GM21528 (cell line): Measurements from ENCODE around the gene TOM1L2.

Source experiments
- ATAC-seq: cut with Tn5 transposase; IDR thresholded peaks from one replicate; pipeline ENCODE4 v1.9.1; 2021; ENCODE audit warnings: mild to moderate bottlenecking, moderate library complexity; ENCODE audit not compliant: unreplicated experiment, low FRiP score

TOM1L2 gene

DNA sequence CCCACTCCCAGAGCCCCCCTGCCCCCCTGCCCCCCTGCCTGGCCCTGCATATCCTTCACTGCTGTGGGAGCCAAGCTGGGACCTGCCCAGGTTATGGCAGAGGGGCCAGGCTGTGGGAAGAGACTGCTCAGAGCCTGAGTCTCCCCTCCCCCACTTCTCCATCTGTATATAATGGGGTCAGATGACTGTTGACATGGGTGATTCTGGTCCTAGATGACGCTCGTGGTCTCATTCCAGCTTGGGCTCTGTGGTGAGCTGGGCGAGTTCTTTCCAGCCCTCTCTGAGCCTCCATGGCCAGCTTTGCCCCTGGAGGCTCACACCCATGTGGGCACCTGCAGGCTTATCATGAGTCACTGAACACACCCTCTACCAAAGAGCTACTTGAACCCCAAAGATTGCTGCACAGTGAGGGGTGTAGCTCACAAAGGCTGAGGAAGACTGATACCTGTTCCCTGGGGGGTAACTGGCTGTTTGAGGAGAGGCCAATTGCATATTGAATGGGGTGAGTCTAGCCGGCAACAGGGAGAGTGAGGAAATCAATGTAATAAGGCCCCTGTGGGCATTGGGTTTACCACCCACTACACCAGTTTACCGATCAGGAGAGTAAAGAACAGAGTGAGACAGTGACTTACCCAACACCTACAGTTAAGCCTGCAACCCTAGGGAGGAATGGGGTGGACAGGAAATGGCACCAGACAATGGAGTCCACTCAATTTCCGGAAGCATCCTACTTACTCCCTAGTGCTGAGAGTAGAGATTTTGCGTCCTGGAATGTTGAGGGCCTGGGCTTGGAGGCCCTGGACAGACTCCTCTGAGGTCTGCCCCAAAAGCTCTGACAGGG lies 131.2 kb downstream of the TOM1L2 start:
- no peak for ATAC-seq

GRCh38 chr17:17839791-17840707 lies 132.2 kb downstream of the TOM1L2 start:
- peak; percentile 47 for ATAC-seq

DNA sequence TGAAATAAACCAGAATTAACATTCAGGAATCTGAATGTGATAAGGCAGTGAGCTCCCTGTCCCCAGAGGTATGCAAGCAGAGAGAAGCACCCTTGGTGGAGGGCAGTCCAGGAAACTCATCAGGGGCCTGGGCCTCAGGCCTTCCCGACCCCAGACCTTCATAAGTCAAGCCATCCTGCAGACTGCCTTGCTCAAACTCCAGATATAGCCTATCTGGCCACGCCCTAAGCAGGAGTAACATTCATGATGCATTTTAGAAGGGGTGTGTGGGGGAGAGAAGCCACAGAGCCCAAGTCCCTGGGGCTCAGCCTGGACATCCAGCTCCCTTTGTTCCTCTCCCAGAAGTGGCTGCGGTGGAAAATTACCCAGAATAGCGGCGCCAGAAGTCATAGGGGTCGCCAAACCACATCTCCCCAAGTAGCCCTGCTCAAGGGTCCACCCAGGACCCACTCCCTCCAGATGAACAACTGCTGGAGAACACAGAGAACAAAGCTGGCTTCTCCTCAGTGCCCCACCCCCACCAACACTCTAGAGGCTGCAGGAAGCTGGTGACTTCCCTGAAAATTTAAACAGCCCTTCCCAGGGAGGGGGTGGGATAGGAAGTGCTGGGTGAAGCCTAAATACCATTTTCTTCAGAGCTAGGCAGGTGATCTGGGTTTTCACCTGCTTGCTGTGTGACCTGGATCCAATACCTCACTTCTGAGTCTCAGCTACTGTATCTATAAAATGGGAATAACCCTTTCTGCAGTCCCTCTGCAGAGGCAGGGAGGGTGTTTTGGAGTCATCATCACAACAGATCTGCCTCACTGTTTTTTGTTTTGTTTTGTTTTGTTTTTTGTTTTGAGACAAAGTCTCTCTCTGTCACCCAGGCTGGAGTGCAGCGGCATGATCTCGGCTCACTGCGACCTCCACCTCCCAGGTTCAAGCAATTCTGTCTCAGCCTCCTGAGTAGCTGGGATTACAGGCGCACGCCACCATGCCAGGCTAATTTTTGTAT lies 133.9 kb downstream of the TOM1L2 start:
- ATAC-seq: no peak

GRCh38 chr17:17837380-17837821 lies 134.8 kb downstream of the TOM1L2 start:
- ATAC-seq: no peak

DNA sequence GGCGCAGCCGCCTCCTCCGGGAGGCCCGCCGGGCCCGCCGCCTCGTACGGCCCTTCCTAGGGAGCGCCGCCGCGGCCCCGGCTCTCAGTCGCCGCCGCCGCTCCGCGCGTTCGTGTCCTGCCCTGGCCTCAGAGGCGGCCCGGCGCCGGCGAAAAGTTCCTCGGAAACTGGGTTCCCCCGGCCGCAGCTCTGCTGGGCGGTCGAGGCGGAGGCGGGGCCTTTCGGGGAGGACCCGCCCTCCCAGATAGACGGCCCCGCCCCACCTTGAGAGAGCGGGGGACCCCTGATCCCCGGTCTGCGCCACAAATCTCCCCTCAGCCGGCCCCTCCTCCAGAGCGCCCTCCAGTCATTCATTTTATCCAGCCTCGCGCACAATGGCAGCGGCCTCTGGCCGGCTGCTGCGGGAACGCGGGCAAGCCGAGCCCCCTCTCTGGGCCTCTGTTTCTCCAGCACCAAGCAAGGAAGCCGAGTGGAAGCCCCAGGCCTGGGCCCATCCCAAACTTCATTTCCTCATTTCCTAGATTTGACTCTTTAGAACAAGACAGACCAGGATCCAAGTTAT lies 135.3 kb downstream of the TOM1L2 start, which contains the start of gene SREBF1:
SREBF1 (minus strand) TSS at position 169 of the 562 bp plus-strand sequence. CDS start 169 bp downstream, outside the sequence.
- ATAC-seq: peak; percentile 25

GRCh38 chr17:17836250-17836817 lies 135.9 kb downstream of the TOM1L2 start:
- peak; percentile 55 for ATAC-seq

DNA sequence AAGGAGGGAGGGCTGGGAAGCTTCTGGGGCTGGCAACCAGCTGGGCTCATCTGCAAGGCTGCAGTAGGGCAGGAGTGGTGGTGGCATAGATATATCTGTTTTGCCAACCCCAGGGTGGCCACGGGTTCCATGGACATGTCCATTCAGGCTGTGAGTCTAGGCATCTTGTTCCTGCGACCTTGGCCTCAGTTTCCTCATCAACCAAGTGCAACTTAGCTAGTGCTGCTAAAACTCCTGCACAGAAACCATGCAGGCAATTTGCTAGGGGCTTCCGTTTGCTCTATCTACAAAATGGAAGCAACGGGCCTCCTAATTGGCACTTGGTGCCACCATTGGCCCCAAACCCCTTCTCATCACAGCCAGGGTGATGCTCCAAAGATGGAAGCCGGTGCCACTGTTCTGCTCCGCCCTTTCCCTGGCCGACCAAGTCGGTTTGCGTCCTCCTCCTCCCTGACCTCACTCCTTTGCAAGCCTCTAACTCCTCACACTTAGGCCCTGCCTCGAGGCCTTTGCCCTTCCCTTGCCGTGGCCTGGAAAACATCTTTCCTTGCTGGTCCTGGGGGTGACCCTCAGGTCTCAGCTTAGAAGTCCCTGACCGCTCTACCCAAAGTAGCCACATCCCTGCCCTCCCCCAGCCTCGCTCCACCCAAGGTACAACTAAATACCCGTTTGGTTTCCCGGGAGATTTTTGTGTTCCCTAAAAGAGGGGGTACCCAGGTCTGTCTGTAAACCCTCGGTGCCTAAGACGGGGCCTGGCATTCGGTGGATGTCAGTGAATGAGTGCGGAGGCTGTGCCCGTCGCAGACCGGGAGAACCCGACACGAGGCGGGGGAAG lies 136.6 kb downstream of the TOM1L2 start:
- no peak for ATAC-seq

GRCh38 chr17:17834974-17835373 lies 137.2 kb downstream of the TOM1L2 start:
- no peak for ATAC-seq

DNA sequence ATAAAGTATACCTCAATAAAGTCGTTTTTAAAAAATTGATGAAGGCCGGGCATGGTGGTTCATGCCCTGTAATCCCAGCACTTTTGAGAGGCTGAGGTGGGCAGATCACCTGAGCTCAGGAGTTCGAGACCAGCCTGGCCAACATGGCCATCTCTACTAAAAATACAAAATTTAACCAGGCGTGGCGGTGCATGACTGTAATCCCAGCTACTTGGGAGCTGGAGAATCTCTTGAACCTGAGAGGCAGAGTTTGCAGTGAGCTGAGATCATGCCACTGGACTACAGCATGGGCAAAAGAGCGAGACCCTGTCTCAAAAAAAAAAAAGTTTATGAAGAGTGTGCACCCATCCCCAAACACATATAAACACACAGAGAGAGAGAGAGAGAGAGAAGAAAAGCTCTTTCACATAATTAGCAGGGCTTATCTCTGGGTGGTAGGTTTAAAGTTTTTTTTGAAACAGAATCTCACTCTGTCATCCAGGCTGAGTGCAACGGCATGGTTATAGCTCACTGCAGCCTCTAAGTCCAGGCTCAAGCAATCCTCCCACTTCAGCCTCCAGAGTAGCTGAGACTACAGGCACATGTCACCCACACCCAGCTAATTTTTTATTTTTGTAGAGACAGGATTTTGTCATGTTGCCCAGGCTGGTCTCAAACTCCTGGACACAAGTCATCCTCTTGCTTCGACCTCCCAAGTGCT lies 138.4 kb downstream of the TOM1L2 start:
- ATAC-seq: no peak

GRCh38 chr17:17832032-17832363 lies 140.2 kb downstream of the TOM1L2 start:
- no peak for ATAC-seq

- ATAC-seq: no peak
Measured at GRCh38 chr17:17831208-17832031, 140.8 kb downstream of the TOM1L2 start.

DNA sequence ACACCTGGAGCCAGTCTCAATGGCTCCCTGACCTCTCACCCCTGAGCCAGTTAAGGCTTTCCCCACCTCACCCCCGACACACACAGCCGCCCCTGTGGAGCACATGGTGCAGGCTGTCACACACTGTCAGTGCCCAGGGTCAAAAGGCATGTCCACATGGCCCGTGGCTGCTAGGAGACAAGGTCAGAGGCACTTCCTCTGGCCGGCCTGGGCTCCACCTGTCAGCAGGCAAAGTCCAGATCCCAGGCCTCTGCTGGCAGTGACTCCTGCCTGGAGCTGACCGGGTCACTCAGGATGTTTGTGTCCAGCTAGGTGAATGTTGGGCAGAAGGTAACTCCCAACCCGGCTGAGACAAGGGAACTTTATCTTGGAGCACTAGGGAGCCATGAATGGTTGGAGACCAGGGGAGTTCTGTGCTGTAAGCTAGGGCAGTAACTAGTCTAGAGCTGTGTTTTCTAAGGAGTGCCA lies 141.4 kb downstream of the TOM1L2 start:
- no peak for ATAC-seq

- ATAC-seq: no peak
Measured at GRCh38 chr17:17830269-17830567, 142.0 kb downstream of the TOM1L2 start.

- no peak for ATAC-seq
Measured at GRCh38 chr17:17827826-17828621, 144.2 kb downstream of the TOM1L2 start.

DNA sequence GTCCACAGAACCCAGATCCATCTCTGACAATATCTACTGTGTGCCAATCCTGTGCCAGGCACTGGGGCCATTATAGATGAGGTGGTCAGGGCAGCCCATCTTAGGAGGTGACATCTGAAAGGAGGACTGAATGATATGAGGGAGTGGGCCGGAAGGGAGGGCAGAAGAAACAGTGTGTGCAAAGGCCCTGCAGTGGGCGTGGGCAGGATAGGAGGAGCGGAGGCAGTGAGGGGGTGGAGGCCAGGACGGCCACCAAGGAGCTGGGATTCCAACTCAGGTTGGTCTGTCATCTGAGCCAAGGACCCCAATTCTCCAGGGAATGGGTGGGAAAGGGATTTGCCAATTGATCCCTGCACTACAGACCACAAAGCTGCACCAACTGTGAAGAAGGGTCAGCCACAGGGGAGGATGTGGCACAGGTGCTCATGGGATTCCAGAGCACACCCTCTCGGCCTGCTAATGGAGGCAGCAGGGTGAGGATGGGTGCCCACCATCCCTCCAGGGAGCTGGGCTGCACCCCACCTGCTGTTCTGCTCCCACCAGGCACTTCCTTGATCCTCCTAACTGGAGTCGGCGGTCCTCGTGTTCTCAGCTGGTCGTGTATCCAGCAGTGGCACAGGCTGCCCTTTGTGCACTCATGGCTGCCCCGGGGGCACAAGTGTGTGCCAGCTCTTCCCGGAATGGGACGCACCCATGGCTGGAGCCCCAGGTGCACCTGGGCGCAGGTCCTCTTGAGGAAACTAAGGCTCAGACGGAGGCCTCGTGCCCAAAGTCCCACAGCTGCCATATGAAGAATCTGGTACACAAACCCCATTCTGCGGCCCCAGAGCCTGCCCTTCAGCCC lies 145.0 kb downstream of the TOM1L2 start:
- no peak for ATAC-seq

DNA sequence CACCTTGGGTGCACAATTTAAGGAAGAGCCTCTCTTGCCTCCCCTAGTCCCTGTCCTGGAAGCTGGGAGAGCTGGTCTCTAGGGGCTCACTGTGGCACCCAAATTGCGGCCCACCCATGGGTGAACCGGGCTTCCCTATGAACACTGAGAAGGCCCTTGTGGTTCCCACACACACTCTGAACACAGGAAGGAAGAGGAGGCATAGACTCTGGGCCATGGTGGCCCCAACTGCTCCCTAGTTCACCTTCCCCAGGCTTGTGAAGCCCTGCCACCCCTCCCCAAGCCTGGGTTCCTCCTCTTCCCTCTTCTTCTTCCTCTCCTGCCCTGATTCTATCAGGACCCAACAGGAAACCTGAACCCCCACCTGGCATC lies 145.9 kb downstream of the TOM1L2 start:
- no peak for ATAC-seq
